Mesothelial cell of epicardium (in vitro differentiated cells): ENCODE results near the gene AOPEP. TPM values are rescaled to one million over a fixed set of nuclear protein-coding genes. Genes with fewer than 3 reads are reported as not detected.

ENCODE experiments used
- DNase-seq, 2 experiments: peaks; one replicate each; pipeline ENCODE4 v3.0.0; 2021; ENCODE audit warnings: low spot score in 2 of 2; ENCODE audit not compliant: unreplicated experiment in 2 of 2
- H3K27ac Mint-ChIP-seq: 2 replicates; pipeline ENCODE4 v1.8.0; 2021; ENCODE audit warnings: mixed read lengths
- H3K27me3 Mint-ChIP-seq: 2 replicates; pipeline ENCODE4 v1.8.0; 2021; ENCODE audit warnings: low read depth, mixed read lengths
- H3K36me3 Mint-ChIP-seq: 2 replicates; pipeline ENCODE4 v1.8.0; 2021; ENCODE audit warnings: mixed read lengths
- H3K4me1 Mint-ChIP-seq: 2 replicates; pipeline ENCODE4 v1.8.0; 2021; ENCODE audit warnings: mixed read lengths
- H3K4me3 Mint-ChIP-seq: 2 replicates; pipeline ENCODE4 v1.8.0; 2021; ENCODE audit warnings: mild to moderate bottlenecking, moderate library complexity, mixed read lengths
- H3K9me3 Mint-ChIP-seq: 2 replicates; pipeline ENCODE4 v1.8.0; 2021; ENCODE audit warnings: mixed read lengths
- total RNA-seq: library from RNA; stranded (reverse); gene quantifications from 3 replicates; pipeline ENCODE4 v1.2.1, GENCODE V29; 2021
- TF ChIP-seq, protein P1 (sequence below): fragments of 200-600 bp; sonication (generic); IDR thresholded peaks from one replicate; pipeline ENCODE4 v1.5.0; 2021; ENCODE audit warnings: antibody characterized with exemption; ENCODE audit not compliant: unreplicated experiment

AOPEP gene
- total RNA-seq, 1 donor from 2014 or later = 63.0 TPM

DNA sequence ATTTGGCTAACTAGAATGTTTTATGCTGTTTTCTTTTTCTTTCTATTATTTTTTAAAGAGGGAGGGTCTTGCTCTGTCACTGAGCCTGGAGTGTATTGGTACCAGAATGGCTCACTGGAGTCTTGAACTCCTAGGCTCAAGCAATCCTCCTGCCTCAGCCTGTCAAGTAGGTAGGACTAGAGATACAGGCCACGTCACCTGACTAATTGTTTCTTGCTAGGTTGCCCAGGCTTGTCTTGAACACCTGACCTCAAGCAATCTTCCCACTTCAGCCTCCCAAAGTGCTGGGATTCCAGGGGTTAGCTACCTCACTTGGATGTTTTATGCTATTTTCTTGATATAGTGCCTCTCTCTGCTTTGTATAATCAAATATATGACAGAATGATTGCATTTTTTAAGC lies 166.2 kb downstream of the AOPEP start:
- DNase-seq = no peak
- peaks cover 23% of the 10 kb centered on the region for H3K9me3 Mint-ChIP-seq

DNA sequence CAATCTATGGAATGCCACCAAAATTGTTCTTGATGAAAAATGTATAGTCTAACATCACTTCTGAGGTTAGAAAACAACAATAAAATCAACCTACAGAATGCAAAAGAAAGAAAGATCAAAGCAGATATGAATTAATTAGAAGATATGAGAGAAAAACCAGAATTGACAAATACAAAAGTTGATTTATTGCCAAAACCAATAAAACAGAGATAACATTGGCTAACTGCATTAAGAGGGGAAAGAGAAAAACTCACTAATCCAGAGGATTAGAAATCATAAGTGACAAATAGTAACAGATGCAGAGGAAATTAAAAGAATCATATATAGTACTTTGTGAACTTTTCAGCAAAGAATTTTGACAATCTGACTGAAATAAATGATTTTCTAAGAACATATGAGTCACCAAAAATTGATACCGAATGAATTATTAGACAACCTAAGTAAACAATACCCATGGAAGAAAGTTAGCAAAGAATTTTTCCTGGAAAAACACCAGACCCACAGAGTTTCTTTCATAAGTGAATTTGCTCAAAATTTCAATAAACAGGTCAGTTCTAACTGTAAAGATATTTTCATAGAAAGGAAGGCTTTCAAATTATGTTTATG lies 167.7 kb downstream of the AOPEP start:
- H3K4me3 Mint-ChIP-seq = no peak overlapping the region
- TF ChIP-seq, protein P1, sequence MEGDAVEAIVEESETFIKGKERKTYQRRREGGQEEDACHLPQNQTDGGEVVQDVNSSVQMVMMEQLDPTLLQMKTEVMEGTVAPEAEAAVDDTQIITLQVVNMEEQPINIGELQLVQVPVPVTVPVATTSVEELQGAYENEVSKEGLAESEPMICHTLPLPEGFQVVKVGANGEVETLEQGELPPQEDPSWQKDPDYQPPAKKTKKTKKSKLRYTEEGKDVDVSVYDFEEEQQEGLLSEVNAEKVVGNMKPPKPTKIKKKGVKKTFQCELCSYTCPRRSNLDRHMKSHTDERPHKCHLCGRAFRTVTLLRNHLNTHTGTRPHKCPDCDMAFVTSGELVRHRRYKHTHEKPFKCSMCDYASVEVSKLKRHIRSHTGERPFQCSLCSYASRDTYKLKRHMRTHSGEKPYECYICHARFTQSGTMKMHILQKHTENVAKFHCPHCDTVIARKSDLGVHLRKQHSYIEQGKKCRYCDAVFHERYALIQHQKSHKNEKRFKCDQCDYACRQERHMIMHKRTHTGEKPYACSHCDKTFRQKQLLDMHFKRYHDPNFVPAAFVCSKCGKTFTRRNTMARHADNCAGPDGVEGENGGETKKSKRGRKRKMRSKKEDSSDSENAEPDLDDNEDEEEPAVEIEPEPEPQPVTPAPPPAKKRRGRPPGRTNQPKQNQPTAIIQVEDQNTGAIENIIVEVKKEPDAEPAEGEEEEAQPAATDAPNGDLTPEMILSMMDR = no peak
- H3K9me3 Mint-ChIP-seq = peaks cover 20% of the 10 kb centered on the region
- no peak for DNase-seq
- peaks cover 17% of the 10 kb centered on the region for H3K36me3 Mint-ChIP-seq
- H3K27me3 Mint-ChIP-seq = no peaks in the 10 kb centered on the region
- peak overlapping the region; percentile 26 for H3K27ac Mint-ChIP-seq
- peaks cover 19% of the 10 kb centered on the region for H3K4me1 Mint-ChIP-seq

More for the DNA sequence above, 166.2 kb downstream of the AOPEP start:
- Mint-ChIP-seq H3K4me1 (peaks cover 19% of the 10 kb centered on the region), H3K36me3 (peaks cover 19% of the 10 kb centered on the region), H3K27ac (no peak overlapping the region), H3K27me3 (no peaks in the 10 kb centered on the region), H3K4me3 (no peak overlapping the region)
- TF ChIP-seq, protein P1 = no peak

- DNase-seq = no peak
- no peak overlapping the region for H3K27ac Mint-ChIP-seq
- no peak overlapping the region for H3K4me3 Mint-ChIP-seq
- TF ChIP-seq, protein P1 = no peak
- H3K27me3 Mint-ChIP-seq = no peaks in the 10 kb centered on the region
- H3K4me1 Mint-ChIP-seq = peaks cover 23% of the 10 kb centered on the region
- H3K36me3 Mint-ChIP-seq = peaks cover 12% of the 10 kb centered on the region
- H3K9me3 Mint-ChIP-seq = peaks cover 16% of the 10 kb centered on the region
Observed at GRCh38 chr9:94895668-94896067, 169.2 kb downstream of the AOPEP start.

DNA sequence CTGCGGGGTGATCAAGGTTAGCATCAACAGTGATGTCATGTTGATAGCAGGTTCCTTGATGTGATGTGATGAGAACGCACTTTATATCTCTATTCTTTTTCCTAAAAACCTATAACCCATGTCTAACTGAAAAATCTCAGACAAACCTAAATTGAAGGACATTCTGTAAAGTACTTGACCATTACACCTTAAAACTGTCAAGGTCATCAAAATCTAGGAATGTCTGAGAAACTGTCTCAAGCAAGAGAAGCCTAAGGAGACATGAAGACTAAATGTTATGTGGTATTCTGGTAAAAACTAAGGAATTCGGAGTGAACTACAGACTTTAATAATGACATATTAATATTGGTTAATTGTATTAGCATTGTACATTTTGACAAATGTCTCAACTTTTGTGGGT lies 170.0 kb downstream of the AOPEP start:
- Mint-ChIP-seq H3K4me3 (no peak overlapping the region), H3K36me3 (peaks cover 3% of the 10 kb centered on the region), H3K9me3 (peaks cover 7% of the 10 kb centered on the region), H3K27ac (no peak overlapping the region), H3K27me3 (no peaks in the 10 kb centered on the region), H3K4me1 (peaks cover 31% of the 10 kb centered on the region)
- TF ChIP-seq, protein P1 = no peak
- no peak for DNase-seq

DNA sequence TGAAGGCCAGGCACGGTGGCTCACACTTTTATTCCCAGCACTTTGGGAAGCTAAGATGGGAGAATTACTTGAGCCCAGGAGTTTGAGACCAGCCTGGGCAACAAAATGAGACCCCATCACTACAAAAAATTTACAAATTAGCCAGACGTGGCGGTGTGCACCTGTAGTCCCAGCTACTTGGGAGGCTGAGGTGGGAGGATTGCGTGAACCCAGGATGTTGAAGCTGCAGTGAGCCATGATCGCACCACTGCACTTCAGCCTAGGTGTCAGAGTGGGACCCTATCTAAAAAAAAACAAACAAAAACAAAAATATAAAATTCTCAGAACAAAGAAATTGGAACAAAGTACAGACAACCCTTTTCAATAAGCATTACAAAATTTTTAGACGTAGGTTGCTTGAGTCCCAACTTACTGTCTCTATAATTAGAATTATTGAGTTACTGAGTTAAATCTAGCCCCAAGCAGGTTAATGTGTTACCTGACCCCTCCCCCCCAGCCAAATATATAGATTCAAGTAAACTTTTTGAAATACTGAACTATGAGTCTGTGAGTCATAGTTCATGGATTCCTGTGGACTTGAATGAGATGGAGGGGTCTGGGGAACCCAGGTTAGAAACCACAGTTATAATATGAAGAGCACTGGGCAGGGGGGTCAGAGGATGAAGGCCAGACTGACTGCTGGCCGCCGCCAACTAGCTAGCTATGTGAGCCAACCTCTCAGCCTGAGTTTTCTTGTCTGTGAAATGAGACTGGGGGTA lies 173.1 kb downstream of the AOPEP start:
- H3K36me3 Mint-ChIP-seq = no peaks in the 10 kb centered on the region
- H3K9me3 Mint-ChIP-seq = no peaks in the 10 kb centered on the region
- H3K4me1 Mint-ChIP-seq = peaks cover 33% of the 10 kb centered on the region
- H3K27ac Mint-ChIP-seq = no peak overlapping the region
- TF ChIP-seq, protein P1 = no peak
- DNase-seq = no peak
- H3K4me3 Mint-ChIP-seq = no peak overlapping the region
- H3K27me3 Mint-ChIP-seq = no peaks in the 10 kb centered on the region
